ELF-1 (cell line): ENCODE measurements around the gene PIP5K1B.

Experiments used
- DNase-seq: peaks from one replicate; pipeline ENCODE4 v3.0.0-alpha.2; 2016; ENCODE audit warnings: low read depth, low spot score

PIP5K1B gene

GRCh38 chr9:68707801-68708488 lies 2.9 kb downstream of the PIP5K1B start:
- DNase-seq: no peak

DNA sequence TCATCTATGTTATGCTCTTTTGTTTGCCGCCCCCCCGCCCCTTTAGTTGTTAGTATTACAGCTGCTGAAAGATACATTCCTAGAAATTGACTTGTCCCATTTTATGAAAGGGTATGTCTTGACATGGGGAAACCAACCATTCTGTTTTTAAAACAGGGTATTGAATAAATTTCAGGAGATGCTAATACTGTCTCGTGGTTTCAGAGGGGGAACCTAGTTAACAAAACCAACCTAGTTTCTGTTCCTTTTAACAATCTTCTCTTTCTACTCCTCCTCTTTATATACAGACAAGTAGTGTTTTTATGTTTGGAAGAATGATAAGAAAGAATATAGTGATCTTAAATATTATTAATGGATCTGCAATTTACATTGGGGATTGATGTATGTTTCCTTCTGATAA lies 3.5 kb downstream of the PIP5K1B start:
- DNase-seq: no peak

DNA sequence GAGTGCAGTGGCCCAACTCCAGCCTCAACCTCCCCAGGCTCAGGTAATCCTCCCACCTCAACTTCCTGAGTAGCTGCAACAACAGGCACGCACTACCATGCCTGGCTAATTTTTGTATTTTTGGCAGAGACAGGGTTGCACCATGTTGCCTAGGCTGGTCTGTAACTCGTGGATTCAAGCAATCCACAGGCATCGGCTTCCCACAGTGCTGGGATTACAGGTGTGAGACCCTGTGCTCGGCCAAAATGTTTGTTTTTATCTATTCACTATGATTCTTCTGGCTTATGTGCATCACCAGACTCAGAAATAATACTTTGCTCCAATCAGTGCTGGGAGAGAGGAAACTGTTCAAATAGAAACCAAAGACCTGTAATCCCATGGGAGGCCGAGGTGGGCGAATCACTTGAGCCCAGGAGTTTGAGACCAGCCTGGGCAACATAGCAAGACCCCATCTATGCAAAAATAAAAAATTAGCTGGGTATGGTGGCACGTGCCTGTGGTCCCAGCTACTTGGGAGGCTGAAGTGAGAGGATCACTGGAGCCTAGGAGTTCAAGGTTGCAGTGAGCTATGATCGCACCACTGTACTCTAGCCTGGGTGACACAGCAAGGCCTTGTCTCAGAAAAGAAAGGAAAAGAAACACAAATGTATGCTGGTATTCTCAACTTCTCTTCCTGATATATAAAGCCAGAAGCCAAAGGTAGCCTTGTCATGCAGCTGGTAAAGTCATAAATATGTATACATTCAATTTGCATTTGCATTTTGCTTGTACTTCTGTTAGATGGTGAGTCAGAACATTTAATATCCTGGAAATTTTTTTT lies 4.5 kb downstream of the PIP5K1B start:
- no peak for DNase-seq

DNA sequence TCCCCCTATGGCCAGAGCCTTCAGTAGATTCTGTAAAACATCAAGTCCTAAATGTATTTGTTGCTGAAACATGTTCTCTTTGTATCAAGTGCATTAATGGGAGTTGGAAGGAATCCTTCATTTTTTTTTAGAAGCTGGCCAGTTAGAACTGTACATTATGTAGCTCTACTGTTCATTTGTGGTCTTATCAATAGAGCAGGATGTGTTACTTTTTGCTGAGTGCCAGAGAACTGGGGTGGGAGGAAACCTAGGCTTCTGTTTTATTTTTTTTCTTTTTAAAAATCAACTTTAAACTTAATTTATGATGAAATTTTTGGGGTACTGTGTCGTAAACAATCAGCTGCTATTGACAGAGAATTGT lies 5.1 kb downstream of the PIP5K1B start:
- no peak for DNase-seq

DNA sequence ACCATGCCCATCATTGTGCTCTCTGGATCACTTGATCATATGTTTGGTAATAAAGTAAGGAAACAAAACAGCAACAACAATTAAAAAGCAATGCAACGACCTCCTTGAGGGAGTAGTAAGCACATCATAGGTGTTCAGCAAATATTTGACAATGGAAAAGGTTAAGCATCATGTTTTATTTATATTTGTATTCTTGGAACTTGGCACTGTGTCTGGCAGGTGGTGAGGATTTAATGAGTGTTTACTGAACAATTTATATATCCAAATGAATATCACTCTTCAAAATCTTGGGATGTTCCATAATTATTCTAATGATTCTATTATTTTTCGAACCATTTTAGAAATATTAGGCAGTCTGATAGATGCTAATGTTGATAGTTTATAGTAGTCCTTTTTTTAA lies 6.2 kb downstream of the PIP5K1B start:
- no peak for DNase-seq

DNA sequence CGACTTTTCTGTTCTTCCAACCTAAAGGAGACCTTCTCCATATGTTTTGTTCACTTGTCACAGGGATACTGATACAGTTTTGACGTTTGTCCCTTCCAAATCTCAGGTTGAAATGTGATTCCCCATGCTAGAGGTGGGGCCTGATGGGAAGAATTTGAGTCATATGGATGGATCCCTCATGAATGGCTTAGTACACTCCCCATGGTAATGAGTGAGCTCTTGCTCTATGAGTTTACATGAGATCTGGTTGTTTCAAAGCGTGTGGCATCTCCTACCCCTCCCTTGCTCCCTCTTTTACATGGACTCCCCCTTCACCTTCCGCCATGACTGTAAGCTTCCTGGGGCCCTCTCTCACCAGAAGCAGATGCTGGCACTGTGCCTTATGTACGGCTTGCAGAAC lies 6.9 kb downstream of the PIP5K1B start:
- no peak for DNase-seq

DNA sequence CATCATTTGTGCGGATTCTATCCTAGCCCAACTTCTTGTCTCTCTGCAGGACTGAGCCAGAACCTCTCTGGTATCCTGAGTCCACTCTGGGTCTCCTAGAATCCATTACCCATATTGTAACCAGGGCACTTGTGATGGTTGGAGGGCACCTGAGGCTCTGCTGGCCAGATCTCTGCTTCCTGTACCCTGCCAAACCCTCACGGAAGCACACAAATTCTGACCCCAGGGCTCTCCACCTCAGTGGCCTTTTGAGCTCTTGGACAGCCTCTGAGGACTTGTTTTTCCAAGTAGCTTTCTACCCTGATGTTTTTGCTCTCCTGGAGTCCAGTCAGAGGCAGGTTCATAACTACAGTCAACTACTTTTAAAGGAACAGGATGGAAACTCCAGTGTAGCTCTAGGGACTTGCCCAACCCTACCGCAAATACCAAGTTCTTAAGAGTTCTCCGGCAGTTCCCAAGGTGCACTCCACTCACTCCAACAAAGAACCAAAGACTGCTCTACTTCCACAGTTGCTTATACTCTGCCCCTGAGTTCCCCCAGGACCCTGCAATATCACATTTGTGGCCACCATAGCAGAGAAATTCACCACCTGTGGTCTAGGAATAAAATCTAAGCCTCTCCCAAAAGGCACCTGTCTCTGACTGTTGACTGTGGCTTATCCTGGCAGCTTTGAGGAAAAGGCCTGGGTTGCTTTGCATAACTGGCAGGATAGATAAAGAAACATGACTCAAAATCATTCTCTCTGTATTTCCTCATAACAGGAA lies 9.6 kb downstream of the PIP5K1B start:
- DNase-seq: no peak

- no peak for DNase-seq
Measured at GRCh38 chr9:68715181-68715456, 10.1 kb downstream of the PIP5K1B start.

DNA sequence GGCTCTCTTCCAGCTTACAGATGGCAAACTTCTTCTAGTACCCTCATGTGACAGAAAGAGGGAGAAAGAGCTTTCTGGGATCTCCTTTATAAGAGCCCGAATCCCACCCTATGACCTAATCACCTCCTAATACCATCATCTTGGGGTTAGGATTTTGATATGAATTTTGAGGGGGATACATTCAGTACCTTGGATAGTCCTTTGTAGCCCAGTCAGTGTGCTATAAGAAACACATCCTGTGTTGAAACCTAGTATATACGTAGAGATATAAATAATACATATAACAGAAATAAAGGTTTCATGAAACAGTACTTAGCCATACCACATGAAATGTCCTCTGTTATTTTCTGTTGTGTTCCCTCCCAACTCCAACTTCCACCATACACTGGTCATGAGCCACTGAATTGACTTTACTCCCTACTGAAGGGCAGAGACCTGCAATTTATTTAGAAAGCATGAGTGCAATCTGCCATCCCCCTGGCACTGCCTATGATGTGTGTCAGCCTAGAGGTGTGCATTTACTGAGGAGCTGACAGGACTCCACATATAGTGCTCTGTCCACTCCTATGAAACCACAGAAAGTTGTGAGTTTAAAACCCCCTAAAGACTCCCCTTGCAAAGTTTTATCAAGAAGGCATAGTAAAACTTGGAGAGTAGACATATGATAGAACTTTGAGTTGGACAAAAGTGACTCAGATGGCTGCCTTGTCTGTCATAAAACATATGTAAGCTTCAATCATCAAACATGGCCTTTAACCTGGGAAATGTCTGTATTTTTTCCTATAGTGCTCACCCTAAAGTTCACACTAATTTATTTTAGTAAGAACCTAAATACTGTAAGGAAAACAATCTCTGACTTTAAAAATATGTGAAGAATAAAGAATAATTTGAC lies 12.8 kb downstream of the PIP5K1B start:
- DNase-seq: no peak

DNA sequence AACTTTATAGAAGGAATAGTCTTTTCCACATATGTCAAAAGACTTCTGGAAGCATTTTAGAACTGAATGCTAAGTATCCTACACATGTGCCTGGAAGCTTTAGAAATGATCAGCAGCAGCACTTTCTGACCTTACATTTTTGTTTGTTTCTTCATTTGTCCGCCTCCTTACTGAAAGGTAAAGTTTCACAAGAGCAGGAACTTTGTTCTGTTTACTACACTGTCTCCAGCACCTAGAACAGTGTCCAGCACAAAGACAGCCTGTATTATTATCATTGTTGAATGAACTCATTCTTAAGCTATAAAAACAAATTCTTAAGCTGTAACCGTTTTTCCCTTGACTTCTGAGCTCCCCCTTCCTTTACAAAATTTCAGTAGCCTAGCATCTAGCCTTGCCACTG lies 14.8 kb downstream of the PIP5K1B start:
- DNase-seq: no peak

- no peak for DNase-seq
Measured at GRCh38 chr9:68720656-68721313, 15.7 kb downstream of the PIP5K1B start.

DNA sequence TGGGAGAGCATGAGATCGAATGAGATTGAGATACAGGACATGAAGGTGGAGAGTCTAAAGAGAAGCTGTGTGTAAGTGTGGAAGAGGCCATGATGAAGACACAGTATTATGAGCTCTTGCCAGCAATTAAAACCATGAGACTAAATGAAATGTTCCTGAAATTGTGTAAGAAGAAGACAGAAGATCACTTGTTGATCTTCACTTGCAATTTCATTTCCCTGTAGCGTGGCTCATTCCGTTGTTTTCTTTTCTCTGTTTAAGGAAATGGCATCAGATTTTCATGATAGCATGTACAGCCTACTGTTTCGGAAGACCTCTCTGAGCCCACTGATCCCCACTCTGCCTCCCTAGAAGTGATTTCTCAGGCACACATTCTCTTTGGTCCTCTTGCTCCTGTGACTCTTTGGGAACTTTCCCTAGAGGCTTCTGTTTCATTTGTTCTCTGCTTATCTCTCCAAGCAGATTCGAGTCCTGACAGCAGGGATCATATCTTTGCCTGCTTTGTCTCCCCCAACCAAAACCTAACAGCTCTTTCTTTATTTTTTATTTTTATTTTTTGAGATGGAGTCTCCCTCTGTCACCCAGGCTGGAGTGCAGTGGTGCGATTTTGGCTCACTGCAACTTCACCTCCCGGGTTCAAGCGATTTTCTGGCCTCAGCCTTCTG lies 16.8 kb downstream of the PIP5K1B start:
- DNase-seq: no peak

DNA sequence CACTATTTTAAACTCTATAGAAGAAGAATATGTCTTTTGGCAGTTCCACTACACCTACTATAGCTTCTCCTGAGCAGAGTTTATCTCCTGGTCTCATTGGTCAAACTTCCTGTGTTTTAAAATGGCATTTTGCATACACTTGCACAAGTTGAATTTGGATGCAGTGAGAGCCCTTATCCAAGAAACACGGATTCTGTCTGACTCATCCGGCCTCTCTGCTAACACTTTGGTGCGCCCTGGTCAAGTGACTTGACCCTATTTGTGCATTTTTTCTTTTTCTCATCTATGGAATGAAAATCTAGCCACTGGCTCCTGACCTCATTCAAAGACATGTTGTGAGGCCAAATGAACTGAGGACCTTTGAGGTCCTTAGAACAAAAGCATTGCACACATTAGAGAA lies 20.0 kb downstream of the PIP5K1B start:
- no peak for DNase-seq

DNA sequence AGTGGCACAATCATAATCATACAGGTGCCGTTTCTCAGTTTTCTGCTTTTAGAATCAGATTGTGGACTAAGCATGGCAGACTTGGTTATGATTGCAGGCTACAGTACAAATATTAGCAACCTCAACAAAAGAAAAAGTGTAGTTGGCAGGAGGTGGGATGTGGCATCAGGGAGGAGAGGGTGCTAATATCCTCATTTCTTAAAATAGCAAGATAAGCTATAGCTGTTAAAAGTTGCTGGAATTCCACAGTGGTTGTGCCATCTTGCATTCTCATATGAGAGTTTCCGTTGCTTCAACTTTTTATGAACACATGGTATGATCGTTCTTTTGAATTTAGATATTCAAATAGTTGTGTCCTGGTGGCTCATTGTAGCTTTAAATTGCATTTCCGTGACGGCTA lies 21.4 kb downstream of the PIP5K1B start:
- no peak for DNase-seq

DNA sequence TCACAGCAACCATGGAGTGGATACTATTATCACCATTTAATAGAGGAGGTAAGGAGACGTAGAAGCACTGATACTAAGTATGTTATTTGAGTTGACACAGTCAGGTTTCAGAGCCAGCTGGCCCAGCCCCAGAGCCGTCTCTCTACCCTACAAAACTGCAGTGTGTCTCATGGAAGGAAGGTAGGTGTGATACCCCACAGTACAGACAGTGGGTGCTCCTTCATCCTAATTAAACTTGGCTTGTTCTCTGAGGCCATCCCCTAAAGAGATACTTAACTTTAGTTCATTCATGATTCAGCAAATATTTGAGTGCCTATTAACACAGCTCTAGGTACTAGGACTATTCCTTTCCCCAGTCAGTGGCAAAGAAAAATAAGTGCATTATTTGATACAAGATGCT lies 22.6 kb downstream of the PIP5K1B start:
- DNase-seq: no peak

- no peak for DNase-seq
Measured at GRCh38 chr9:68728731-68729130, 23.7 kb downstream of the PIP5K1B start.

- DNase-seq: no peak
Measured at GRCh38 chr9:68730570-68731235, 25.7 kb downstream of the PIP5K1B start.

- DNase-seq: no peak
Measured at GRCh38 chr9:68731857-68732256, 26.8 kb downstream of the PIP5K1B start.

DNA sequence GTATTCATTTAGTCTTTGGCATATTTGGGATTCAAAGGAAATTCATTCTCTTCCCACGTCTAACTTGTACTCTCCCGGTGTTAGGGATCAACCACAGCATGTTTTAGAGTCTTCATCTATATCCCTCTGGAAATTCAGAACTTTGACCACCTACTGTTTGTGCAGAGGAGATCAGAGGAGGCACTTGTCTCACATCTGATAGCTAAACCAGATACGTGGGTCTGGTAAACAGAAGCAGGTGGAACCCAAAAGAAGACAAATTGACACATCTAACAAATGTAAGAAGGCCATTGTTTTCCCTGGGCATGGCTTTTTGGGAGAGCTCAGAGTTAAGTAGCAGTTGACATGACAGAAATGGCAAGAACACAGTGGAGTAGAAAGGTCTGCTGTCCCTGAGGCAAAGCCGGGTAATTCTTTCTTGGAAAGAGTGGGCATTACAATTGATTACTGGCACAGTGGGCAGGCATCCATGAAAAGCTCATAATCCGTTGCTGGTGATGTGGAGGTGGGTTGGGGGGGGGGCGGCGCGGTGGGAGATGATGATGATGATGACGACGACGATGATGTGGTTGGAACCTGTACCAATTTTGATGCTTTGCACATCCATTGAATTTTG lies 27.5 kb downstream of the PIP5K1B start:
- DNase-seq: no peak

DNA sequence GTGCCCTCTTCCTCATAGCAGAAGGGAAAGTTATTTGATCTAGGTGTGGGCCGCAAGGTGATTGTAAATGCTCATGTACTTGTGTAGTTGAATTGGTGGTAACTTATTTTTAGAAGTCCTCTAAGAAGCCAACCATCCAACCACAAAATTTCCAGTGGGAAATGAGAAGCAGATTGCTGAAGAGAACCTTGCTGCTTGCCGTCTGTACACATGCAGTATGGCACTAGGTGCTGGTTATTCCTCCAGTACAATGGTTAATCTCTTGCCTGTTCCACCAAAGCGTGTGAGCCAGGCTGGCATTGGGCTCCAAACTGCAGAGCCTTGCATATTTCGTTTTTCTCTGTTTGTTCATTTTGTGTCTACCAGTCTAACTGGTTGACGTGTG lies 28.0 kb downstream of the PIP5K1B start:
- DNase-seq: no peak
